Astrocyte (in vitro differentiated cells and primary cell): Measurements from ENCODE around the gene C19orf12.

Source experiments
- EZH2 ChIP-seq: IDR thresholded peaks from 2 replicates; pipeline ENCODE4 v1.6.1; 2012; ENCODE audit warnings: mild to moderate bottlenecking, low read length, inconsistent platforms; ENCODE audit not compliant: insufficient read depth
- TF ChIP-seq, protein P1 (sequence below): IDR thresholded peaks from 2 replicates; pipeline ENCODE4 v1.5.1; 2011; ENCODE audit warnings: low read depth, mild to moderate bottlenecking, inconsistent platforms, low read length, moderate library complexity; ENCODE audit not compliant: insufficient read depth

DNA sequence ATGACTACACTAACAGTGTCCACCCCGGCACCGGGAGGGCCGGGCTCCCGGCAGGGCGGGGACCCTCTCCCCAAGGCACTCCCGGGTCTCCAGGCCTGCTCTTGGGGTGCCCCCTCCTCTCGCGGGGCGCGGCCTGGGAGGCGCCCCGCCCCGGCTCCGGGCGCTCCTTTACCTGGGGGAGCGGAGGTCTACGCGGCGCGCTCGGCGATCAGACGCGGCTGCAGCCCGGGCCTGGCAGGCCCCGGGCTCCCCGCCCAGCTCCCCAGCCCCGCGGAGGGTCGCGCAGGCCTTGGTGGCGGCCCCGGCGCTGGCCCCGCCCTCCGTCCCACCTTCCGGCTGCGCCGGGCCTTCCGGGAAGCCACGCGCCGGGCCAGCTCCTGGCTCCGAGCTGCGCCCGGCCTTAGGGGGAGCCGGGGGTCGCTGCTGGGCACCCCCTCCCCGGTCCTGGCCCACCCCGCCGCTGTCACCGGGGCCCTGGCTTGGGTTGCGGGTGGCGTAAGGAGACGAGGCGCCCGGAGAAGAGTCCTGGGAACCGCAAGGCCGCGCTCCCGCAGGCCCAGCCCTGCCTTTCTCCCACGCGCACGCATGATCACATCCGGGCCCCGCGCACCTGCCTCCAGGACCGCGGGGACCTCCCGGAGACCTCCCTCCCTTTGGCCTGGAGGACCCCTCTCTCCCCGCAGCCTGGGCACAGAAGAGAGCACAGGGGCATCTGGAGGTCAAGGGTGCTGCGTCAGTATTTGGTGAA lies at the start of gene C19orf12:
- TF ChIP-seq, protein P1, sequence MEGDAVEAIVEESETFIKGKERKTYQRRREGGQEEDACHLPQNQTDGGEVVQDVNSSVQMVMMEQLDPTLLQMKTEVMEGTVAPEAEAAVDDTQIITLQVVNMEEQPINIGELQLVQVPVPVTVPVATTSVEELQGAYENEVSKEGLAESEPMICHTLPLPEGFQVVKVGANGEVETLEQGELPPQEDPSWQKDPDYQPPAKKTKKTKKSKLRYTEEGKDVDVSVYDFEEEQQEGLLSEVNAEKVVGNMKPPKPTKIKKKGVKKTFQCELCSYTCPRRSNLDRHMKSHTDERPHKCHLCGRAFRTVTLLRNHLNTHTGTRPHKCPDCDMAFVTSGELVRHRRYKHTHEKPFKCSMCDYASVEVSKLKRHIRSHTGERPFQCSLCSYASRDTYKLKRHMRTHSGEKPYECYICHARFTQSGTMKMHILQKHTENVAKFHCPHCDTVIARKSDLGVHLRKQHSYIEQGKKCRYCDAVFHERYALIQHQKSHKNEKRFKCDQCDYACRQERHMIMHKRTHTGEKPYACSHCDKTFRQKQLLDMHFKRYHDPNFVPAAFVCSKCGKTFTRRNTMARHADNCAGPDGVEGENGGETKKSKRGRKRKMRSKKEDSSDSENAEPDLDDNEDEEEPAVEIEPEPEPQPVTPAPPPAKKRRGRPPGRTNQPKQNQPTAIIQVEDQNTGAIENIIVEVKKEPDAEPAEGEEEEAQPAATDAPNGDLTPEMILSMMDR = no peak
- no peak for TF ChIP-seq EZH2
